Measurements from ENCODE around the gene TBC1D16. TPM values are rescaled to one million over a fixed set of nuclear protein-coding genes. Genes with fewer than 3 reads are reported as not detected.

The TBC1D16 gene
- total and polyA plus RNA-seq, 2 experiments from 2014 or later = 24.5 to 38.1 TPM

- H3K9me3 ChIP-seq (ENCODE audit: low read depth) = no peaks in the 10 kb centered on the region
- no peaks in the 10 kb centered on the region for H3K79me2 ChIP-seq
- no peak overlapping the region for H3K27ac ChIP-seq
- H4K20me1 ChIP-seq (ENCODE audit: insufficient read depth, poor library complexity, severe bottlenecking) = no peaks in the 10 kb centered on the region
- no peaks in the 10 kb centered on the region for H3K9me2 ChIP-seq (replicated peaks; ENCODE audit: insufficient read depth)
- H3K27me3 ChIP-seq = no peaks in the 10 kb centered on the region
- H2AFZ ChIP-seq = no peak overlapping the region
- 84% methylated on average over 20 of the region's 20 CpGs for WGBS (ENCODE audit: low lambda C conversion rate, missing lambda C conversion rate)
- no peak for DNase-seq (ENCODE audit: low spot score)
- TF ChIP-seq EZH2 (IDR thresholded peaks at IDR 0.05; ENCODE audit: borderline replicate concordance) (no peak), EZH2phosphoT487 (IDR thresholded peaks at IDR 0.05; ENCODE audit: low read depth, severe bottlenecking, unreplicated experiment) (no peak), CTCF (IDR thresholded peaks at IDR 0.05; ENCODE audit: poor library complexity) (no peak)
- no peak overlapping the region for H3K4me2 ChIP-seq
- H3K4me1 ChIP-seq (ENCODE audit: insufficient read depth) = peaks cover 7% of the 10 kb centered on the region
- H3K4me3 ChIP-seq = no peak overlapping the region
- H3K36me3 ChIP-seq (replicated peaks; ENCODE audit: insufficient read depth, low read depth) = no peaks in the 10 kb centered on the region
Observed at GRCh38 chr17:79913896-79914812, 121.5 kb downstream of the TBC1D16 start.

- Histone ChIP-seq H3K9me2 (replicated peaks; ENCODE audit: insufficient read depth) (no peaks in the 10 kb centered on the region), H3K4me3 (no peak overlapping the region), H3K27ac (no peak overlapping the region), H3K9me3 (ENCODE audit: low read depth) (no peaks in the 10 kb centered on the region), H3K36me3 (replicated peaks; ENCODE audit: insufficient read depth, low read depth) (no peaks in the 10 kb centered on the region), H3K27me3 (no peaks in the 10 kb centered on the region), H3K79me2 (no peaks in the 10 kb centered on the region), H3K4me1 (ENCODE audit: insufficient read depth) (peaks cover 7% of the 10 kb centered on the region), H4K20me1 (ENCODE audit: insufficient read depth, poor library complexity, severe bottlenecking) (no peaks in the 10 kb centered on the region), H3K4me2 (no peak overlapping the region), H2AFZ (no peak overlapping the region)
- WGBS (ENCODE audit: low lambda C conversion rate, missing lambda C conversion rate) = 94% methylated on average over 8 of the region's 9 CpGs
- DNase-seq (ENCODE audit: low spot score) = no peak
- TF ChIP-seq EZH2 (IDR thresholded peaks at IDR 0.05; ENCODE audit: borderline replicate concordance) (no peak), CTCF (IDR thresholded peaks at IDR 0.05; ENCODE audit: poor library complexity) (no peak), EZH2phosphoT487 (IDR thresholded peaks at IDR 0.05; ENCODE audit: low read depth, severe bottlenecking, unreplicated experiment) (no peak)
Observed at GRCh38 chr17:79913451-79913850, 122.2 kb downstream of the TBC1D16 start.

GRCh38 chr17:79912552-79913330, 122.9 kb downstream of the TBC1D16 start:
- Histone ChIP-seq H3K4me2 (no peak overlapping the region), H3K9me2 (replicated peaks; ENCODE audit: insufficient read depth) (no peaks in the 10 kb centered on the region), H3K36me3 (replicated peaks; ENCODE audit: insufficient read depth, low read depth) (no peaks in the 10 kb centered on the region), H2AFZ (no peak overlapping the region), H3K4me3 (no peak overlapping the region), H3K4me1 (ENCODE audit: insufficient read depth) (peaks cover 7% of the 10 kb centered on the region), H3K9me3 (ENCODE audit: low read depth) (no peaks in the 10 kb centered on the region), H3K27ac (no peak overlapping the region), H3K27me3 (no peaks in the 10 kb centered on the region), H3K79me2 (no peaks in the 10 kb centered on the region), H4K20me1 (ENCODE audit: insufficient read depth, poor library complexity, severe bottlenecking) (no peaks in the 10 kb centered on the region)
- TF ChIP-seq EZH2phosphoT487 (IDR thresholded peaks at IDR 0.05; ENCODE audit: low read depth, severe bottlenecking, unreplicated experiment) (no peak), CTCF (IDR thresholded peaks at IDR 0.05; ENCODE audit: poor library complexity) (no peak), EZH2 (IDR thresholded peaks at IDR 0.05; ENCODE audit: borderline replicate concordance) (no peak)
- no peak for DNase-seq (ENCODE audit: low spot score)
- WGBS (ENCODE audit: low lambda C conversion rate, missing lambda C conversion rate) = 92% methylated on average over 14 of the region's 14 CpGs

Data from hepatocyte (in vitro differentiated cells).